ENCODE data around the gene GLIS1. TPM values are rescaled to one million over a fixed set of nuclear protein-coding genes. Genes with fewer than 3 reads are reported as not detected.

The GLIS1 gene
- total and polyA plus RNA-seq, 2 of the 8 experiments (the other 6 are each of a cell fraction or from before 2014, with no cell fraction given), result 0.15 to 0.22 TPM

DNA sequence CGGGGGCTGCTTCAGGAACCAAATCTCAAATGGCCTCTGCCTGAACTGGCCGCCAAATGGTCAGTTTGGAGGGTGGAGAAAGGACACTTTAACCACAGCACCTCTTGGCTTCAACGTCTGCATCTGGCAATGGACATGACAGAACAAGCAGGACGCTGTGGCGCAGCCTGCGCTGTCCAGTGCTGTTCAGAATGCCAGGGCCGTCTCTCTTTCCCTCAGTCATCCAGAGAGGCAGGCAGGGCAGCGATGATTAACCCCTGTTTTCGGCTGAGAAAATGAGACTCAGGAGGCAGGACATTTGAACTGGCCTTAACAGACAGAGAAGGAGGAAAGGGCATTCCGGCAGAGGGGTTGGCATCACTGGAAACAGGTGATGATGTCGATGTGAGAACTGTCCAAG, 48.6 kb downstream of the GLIS1 start:
- Histone ChIP-seq H2BK15ac (ENCODE audit: low read length) (no peak overlapping the region), H2AK5ac (ENCODE audit: low read depth, low read length) (no peak overlapping the region), H3K27ac (ENCODE audit: low read depth, low read length) (no peak overlapping the region), H4K20me1 (replicated peaks in 1 of 2; ENCODE audit: control insufficient read depth in 1 of 2, insufficient read depth in 2 of 2, low read length in 2 of 2) (no peaks in the 10 kb centered on the region), H3K27me3 (replicated peaks in 1 of 4; ENCODE audit: control insufficient read depth in 3 of 4, extremely low read depth in 1 of 4, insufficient read depth in 3 of 4, low read length in 3 of 4) (peaks cover 0 to 2% (median 0%) of the 10 kb centered on the region in 4 experiments; a peak in 3 of 7 replicates), H3K9ac (replicated peaks in 1 of 4; ENCODE audit: extremely low read depth in 1 of 4, low read depth in 3 of 4, low read length in 3 of 4) (no peak overlapping the region), H3K79me1 (ENCODE audit: low read depth, low read length) (no peaks in the 10 kb centered on the region), H2BK12ac (ENCODE audit: low read depth, low read length) (no peak overlapping the region), H2AFZ (ENCODE audit: low read length) (no peak overlapping the region), H3K36me3 (ENCODE audit: control insufficient read depth in 2 of 4, insufficient read depth in 4 of 4, low read length in 3 of 4) (no peaks in the 10 kb centered on the region), H3K4ac (replicated peaks; ENCODE audit: insufficient read length, low read depth, low read length) (no peak overlapping the region), H3K14ac (ENCODE audit: insufficient read length) (no peak overlapping the region), H4K5ac (ENCODE audit: insufficient read length, low read depth, low read length) (no peak overlapping the region), H3K4me1 (replicated peaks in 1 of 4; ENCODE audit: control insufficient read depth in 3 of 4, insufficient read depth in 4 of 4, low read length in 3 of 4) (peaks cover 0 to 23% (median 13%) of the 10 kb centered on the region in 4 experiments; a peak in 5 of 7 replicates), H3K23ac (ENCODE audit: insufficient read length) (no peak overlapping the region), H3K23me2 (ENCODE audit: low read depth, low read length) (no peaks in the 10 kb centered on the region; the same call in 1 of the 2 replicates), H3K18ac (ENCODE audit: extremely low read depth, low read length) (no peak overlapping the region), H3K56ac (replicated peaks; ENCODE audit: insufficient read length, low read depth, low read length) (no peak overlapping the region), H3K4me3 (ENCODE audit: extremely low read depth in 1 of 4, insufficient read depth in 2 of 4, low read depth in 3 of 4, low read length in 4 of 4) (no peak overlapping the region), H3K4me2 (ENCODE audit: insufficient read depth in 1 of 2, low read depth in 2 of 2, low read length in 2 of 2) (no peak overlapping the region), H3K9me3 (ENCODE audit: insufficient read depth in 2 of 2, low read depth in 1 of 2, low read length in 1 of 2) (no peaks in the 10 kb centered on the region), H2BK20ac (ENCODE audit: low read length) (no peak overlapping the region), H3K79me2 (ENCODE audit: control insufficient read depth in 1 of 2, insufficient read depth in 2 of 2, low read length in 2 of 2) (no peaks in the 10 kb centered on the region), H2BK5ac (ENCODE audit: low read depth, low read length) (no peak overlapping the region), H4K91ac (replicated peaks; ENCODE audit: insufficient read length, low read length) (no peak overlapping the region), H2BK120ac (replicated peaks; ENCODE audit: low read depth, low read length) (no peak overlapping the region), H4K8ac (ENCODE audit: extremely low read depth, insufficient read depth, low read length) (no peak overlapping the region; the same call in 1 of the 2 replicates)
- no peak for DNase-seq (ENCODE audit: low read depth in 1 of 2, low spot score in 2 of 2)
- POLR2A ChIA-PET (ENCODE audit: partially characterized antibody), result no interaction called here
- CTCF ChIA-PET (ENCODE audit: partially characterized antibody), result interaction anchor here (0.7 to 3.3 kb wide), 2 partner anchors 25 to 204 kb away, joined by 5 to 8 read pairs; no protein-coding TSS in a partner anchor
- WGBS, 2 experiments (ENCODE audit: extremely low coverage in 1 of 2, insufficient coverage in 1 of 2, insufficient read length in 1 of 2, insufficient replicate concordance in 2 of 2, low coverage in 1 of 2, low lambda C conversion rate in 2 of 2, missing lambda C conversion rate in 1 of 2), result 85% methylated on average over 11 of the region's 11 CpGs; no CpG with 5 or more reads in 1 of the 2 experiments
- FAIRE-seq, result no peak
- TF ChIP-seq RFX5 (IDR thresholded peaks at IDR 0.05; ENCODE audit: borderline replicate concordance, low read depth, low read length) (no peak), SP1 (IDR thresholded peaks at IDR 0.05; ENCODE audit: low read depth, low read length) (no peak), SRF (IDR thresholded peaks at IDR 0.05; ENCODE audit: low read depth, low read length) (no peak), SIX5 (IDR thresholded peaks at IDR 0.05; ENCODE audit: low read depth, low read length) (no peak), RXRA (IDR thresholded peaks at IDR 0.05; ENCODE audit: insufficient read depth, low read depth, low read length) (no peak), TBP (IDR thresholded peaks at IDR 0.05; ENCODE audit: low read depth, low read length) (no peak), HDAC2 (IDR thresholded peaks at IDR 0.05; ENCODE audit: borderline replicate concordance in 1 of 2, low read depth in 2 of 2, low read length in 2 of 2) (no peak), KDM4A (IDR thresholded peaks at IDR 0.05; ENCODE audit: low read depth, low read length, severe bottlenecking) (no peak), SP4 (IDR thresholded peaks at IDR 0.05; ENCODE audit: low read length) (no peak), KDM1A (IDR thresholded peaks at IDR 0.05; ENCODE audit: borderline replicate concordance, low read length) (no peak), CBX8 (IDR thresholded peaks at IDR 0.05; ENCODE audit: borderline replicate concordance, low read depth, low read length) (no peak), CHD2 (IDR thresholded peaks at IDR 0.05; ENCODE audit: low read length) (no peak), MAX (IDR thresholded peaks at IDR 0.05) (no peak), YY1 (IDR thresholded peaks at IDR 0.05; ENCODE audit: low read depth, low read length) (no peak), POLR2AphosphoS5 (IDR thresholded peaks at IDR 0.05; ENCODE audit: low read depth, low read length) (no peak), KDM5A (IDR thresholded peaks at IDR 0.05; ENCODE audit: low read length) (no peak)

Measured in H1 (cell line).